Sigmoid colon (tissue), 4 donors: ENCODE results near the gene LHX3.

Experiments
- CTCF ChIP-seq, 4 experiments: fragments of 450-650 bp in 3 of 4; fragments of 200-600 bp in 1 of 4; IDR thresholded peaks; one replicate each; pipeline ENCODE4 v1.5.1; 2016 to 2019; ENCODE audit warnings: antibody characterized with exemption in 4 of 4, mild to moderate bottlenecking in 3 of 4, moderate library complexity in 2 of 4
- EP300 ChIP-seq, 4 donors: sonication (generic); formaldehyde crosslinking; IDR thresholded peaks; one replicate each; pipeline ENCODE4 v1.6.1; 2017; ENCODE audit warnings: antibody characterized with exemption in 4 of 4

- TF ChIP-seq CTCF (IDR thresholded peaks at IDR 0.05) (no peak), EP300 (IDR thresholded peaks at IDR 0.05) (no peak)
Measured at GRCh38 chr9:136229096-136230065, 24.5 kb upstream of the LHX3 start.
